ENCODE results near the gene OR2AK2.
"Not testable (repeated sequence)": the region's sequence is repeated elsewhere in the genome, so short reads cannot be mapped to it uniquely, and the experiment has no call there.

Gene OR2AK2

GRCh38 chr1:247964933-247965332, at the start of gene OR2AK2:
Gene OR2AK2, plus strand, starts transcription at chr1:247965233. Its CDS starts 144 bp downstream, at chr1:247965377.
- no peak for DNase-seq

GRCh38 chr1:247919952-247920351, 45.1 kb upstream of the OR2AK2 start, which contains the start of gene OR2T8:
Gene OR2T8, plus strand, starts transcription at chr1:247920252. Its CDS starts 766 bp downstream, at chr1:247921018.
- no peak for DNase-seq

GRCh38 chr1:247923941-247924340, 41.1 kb upstream of the OR2AK2 start:
- no peak for DNase-seq

- DNase-seq = no peak
These were observed 40.2 kb upstream of the OR2AK2 start, which contains the start of gene OR2AJ1 for GRCh38 chr1:247924868-247925267. Gene OR2AJ1, plus strand, starts transcription at chr1:247924889. Its CDS starts 8,880 bp downstream, at chr1:247933769.

- DNase-seq = no peak
These were observed 31.0 kb upstream of the OR2AK2 start for GRCh38 chr1:247933989-247934388.

GRCh38 chr1:247935781-247936180, 29.3 kb upstream of the OR2AK2 start:
- DNase-seq = no peak

- no peak for DNase-seq
These were observed 28.6 kb upstream of the OR2AK2 start for GRCh38 chr1:247936415-247936814.

- not testable (repeated sequence) for DNase-seq
These were observed 27.9 kb upstream of the OR2AK2 start for GRCh38 chr1:247936965-247937734.

GRCh38 chr1:247942624-247943023, 22.4 kb upstream of the OR2AK2 start:
- DNase-seq = no peak

GRCh38 chr1:247948558-247948957, 16.5 kb upstream of the OR2AK2 start, which contains the start of gene OR2L8:
Gene OR2L8, plus strand, starts transcription at chr1:247948858. Its CDS starts 0 bp downstream, at chr1:247948858.
- no peak for DNase-seq

GRCh38 chr1:247953408-247953807, 11.6 kb upstream of the OR2AK2 start:
- no peak for DNase-seq

- DNase-seq = no peak
These were observed 3.2 kb upstream of the OR2AK2 start for GRCh38 chr1:247961791-247962190.

GRCh38 chr1:247962911-247963588, 2.0 kb upstream of the OR2AK2 start:
- no peak for DNase-seq

GRCh38 chr1:247966532-247967204, 1.6 kb downstream of the OR2AK2 start:
- DNase-seq = no peak

- DNase-seq = no peak
These were observed 28.0 kb downstream of the OR2AK2 start for GRCh38 chr1:247992986-247993385.

GRCh38 chr1:247998811-247999210, 33.8 kb downstream of the OR2AK2 start:
- DNase-seq = no peak

- no peak for DNase-seq
These were observed 35.1 kb downstream of the OR2AK2 start for GRCh38 chr1:248000169-248000568.

GRCh38 chr1:248007778-248008177, 42.7 kb downstream of the OR2AK2 start:
- no peak for DNase-seq

GRCh38 chr1:248009681-248010080, 44.6 kb downstream of the OR2AK2 start:
- no peak for DNase-seq

- no peak for DNase-seq
These were observed 48.2 kb downstream of the OR2AK2 start, which contains the start of gene OR2L5 for GRCh38 chr1:248013229-248013710. Gene OR2L5, plus strand, starts transcription at chr1:248013660. Its CDS starts 8,288 bp downstream, at chr1:248021948.

GRCh38 chr1:248015803-248016202, 50.8 kb downstream of the OR2AK2 start:
- no peak for DNase-seq

Data from SW 1271 (cell line).